AG09319 (cell line): ENCODE data around the gene TRPV5.

ENCODE experiments used
- DNase-seq: peaks from one replicate; pipeline ENCODE4 v3.0.0-alpha.2; 2010; ENCODE audit warnings: low read depth; ENCODE audit errors: extremely low read depth
- TF ChIP-seq, protein P1 (sequence below): IDR thresholded peaks from 2 replicates; pipeline ENCODE4 v1.5.1; 2011; ENCODE audit warnings: low read depth, mild to moderate bottlenecking, inconsistent platforms, low read length, moderate library complexity

The TRPV5 gene

DNA sequence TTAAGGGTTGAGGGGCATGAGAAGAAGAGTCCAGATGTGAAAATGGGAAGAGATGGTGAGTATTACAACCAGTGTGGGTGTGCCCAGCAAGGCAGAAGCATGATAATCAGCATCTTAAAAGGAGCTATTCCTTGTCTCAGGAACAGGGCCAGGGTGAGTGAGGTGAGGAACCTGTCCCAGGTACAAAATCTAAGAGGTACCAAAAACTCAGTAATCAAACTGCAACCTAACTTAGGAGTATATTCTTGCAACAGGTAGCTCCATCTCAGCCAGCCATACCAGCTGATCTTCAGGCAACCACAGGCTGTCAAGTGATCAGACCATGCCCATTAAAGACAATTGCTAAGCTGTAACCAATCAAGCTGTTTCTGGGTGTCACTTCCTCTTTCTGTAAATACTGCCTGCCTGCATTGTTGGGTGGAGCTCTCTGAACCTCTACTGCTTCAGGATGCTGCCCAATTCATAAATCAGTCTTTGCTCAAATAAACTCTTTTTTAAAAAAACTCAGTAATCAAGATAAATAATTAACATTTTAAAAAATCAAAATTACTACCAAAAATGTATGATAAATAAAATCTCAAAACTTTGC lies 21.2 kb upstream of the TRPV5 start:
- DNase-seq: no peak
- TF ChIP-seq, protein P1, sequence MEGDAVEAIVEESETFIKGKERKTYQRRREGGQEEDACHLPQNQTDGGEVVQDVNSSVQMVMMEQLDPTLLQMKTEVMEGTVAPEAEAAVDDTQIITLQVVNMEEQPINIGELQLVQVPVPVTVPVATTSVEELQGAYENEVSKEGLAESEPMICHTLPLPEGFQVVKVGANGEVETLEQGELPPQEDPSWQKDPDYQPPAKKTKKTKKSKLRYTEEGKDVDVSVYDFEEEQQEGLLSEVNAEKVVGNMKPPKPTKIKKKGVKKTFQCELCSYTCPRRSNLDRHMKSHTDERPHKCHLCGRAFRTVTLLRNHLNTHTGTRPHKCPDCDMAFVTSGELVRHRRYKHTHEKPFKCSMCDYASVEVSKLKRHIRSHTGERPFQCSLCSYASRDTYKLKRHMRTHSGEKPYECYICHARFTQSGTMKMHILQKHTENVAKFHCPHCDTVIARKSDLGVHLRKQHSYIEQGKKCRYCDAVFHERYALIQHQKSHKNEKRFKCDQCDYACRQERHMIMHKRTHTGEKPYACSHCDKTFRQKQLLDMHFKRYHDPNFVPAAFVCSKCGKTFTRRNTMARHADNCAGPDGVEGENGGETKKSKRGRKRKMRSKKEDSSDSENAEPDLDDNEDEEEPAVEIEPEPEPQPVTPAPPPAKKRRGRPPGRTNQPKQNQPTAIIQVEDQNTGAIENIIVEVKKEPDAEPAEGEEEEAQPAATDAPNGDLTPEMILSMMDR: no peak

DNA sequence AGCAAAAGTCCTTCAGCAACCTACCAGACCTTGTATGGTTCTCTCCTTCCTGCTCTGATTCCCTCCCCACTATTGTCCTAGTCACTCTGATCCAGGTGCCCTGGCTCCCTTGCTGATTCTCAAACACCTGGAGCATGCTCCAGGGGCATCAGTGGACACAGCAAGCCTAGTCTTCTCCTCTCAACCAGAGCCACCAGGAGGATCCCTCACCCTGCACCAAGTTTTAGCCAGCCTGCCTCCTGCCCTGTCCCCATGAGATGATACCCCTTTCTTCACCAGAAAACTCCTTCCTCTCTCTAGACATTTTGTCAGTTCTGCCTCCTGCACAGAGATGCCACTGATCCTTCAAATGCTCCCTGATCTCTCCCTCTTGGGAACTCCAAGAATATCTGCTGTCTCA lies 16.7 kb upstream of the TRPV5 start:
- TF ChIP-seq, protein P1: no peak
- DNase-seq: no peak

DNA sequence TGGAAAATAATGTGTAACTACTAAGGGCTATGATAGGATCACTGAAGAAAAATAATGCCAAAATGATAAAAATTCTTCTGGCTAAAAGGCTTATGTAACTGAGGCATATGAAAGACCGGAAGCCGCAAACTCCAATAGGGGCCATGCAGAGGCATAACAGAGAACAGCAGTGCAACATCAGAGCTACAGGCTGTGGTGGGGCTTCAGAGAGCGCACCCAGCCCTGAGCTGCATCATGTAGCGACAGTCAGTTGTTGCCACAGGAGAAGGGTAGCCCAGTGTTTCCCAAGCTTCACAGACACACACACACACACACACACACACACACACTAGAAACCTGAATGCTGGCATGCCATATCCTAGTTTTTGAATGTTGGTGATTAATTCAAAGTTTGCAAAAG lies 15.1 kb upstream of the TRPV5 start:
- DNase-seq: no peak
- TF ChIP-seq, protein P1: no peak

DNA sequence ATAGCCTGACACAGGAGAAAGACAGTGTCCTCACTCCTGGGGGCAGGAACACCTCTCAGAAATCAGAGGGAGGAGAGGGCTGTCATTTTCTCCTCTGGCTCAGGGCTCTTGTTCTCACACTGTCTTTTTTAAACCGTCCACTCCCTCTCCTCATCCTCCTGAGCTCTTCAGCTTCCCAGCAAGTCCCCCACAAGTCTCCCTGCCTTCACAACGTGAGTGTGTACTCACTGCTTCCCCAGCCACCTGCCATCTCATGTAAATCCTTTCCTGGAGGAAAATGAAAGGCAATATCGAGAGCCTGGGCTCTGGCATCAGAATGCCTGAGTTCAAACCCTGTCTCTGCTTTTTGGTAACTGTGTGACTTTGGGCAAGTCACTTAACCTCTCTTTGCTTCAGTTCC lies 11.5 kb upstream of the TRPV5 start:
- TF ChIP-seq, protein P1: no peak

DNA sequence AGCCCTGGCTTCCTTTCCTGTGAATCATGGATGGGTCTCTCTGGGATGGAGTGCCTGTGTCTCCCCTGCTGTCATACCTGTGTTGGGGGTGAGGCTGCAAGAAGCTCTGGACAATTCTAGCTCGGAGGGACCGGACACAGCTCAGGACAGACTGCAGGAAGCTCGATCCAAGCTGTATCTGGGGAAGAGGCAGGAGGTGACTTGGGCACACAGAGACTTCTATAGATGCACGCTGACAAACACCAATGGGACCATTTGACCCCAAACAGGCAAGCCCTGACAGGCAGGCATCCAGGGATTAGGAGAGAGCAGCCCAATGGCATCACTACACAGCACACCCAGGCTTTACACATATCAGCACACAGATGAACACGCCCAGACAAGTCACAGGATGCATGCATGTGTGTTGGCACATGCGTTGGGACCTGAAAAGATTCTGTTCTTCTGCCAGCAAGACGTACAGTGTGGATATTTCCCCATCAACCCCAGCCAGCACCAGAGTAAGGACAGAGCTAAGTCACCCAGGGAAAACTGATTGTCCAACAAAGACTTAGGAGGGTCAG lies 10.2 kb upstream of the TRPV5 start:
- no peak for DNase-seq
- TF ChIP-seq, protein P1: no peak

More for the DNA sequence above, 11.5 kb upstream of the TRPV5 start:
- no peak for DNase-seq

DNA sequence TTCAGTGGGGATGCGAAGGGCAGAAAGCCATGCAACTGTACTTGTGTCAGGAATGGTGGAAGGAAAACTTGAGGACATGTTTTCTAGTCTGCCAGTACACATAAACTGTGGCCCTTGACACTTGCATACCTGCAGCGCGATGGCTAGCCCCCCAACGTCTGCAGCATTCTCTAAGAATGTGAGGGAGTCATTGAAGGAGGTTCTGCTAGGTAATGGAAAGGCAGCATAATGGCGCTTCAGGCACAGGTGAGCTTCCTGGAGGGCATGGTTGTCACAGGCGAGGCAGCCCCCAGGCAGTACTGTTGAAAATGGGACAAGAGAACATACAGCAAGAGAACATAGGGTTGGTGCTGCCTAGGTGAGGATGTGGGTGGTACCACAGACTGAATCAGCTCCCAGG lies 9.2 kb upstream of the TRPV5 start:
- TF ChIP-seq, protein P1: no peak
- DNase-seq: no peak

DNA sequence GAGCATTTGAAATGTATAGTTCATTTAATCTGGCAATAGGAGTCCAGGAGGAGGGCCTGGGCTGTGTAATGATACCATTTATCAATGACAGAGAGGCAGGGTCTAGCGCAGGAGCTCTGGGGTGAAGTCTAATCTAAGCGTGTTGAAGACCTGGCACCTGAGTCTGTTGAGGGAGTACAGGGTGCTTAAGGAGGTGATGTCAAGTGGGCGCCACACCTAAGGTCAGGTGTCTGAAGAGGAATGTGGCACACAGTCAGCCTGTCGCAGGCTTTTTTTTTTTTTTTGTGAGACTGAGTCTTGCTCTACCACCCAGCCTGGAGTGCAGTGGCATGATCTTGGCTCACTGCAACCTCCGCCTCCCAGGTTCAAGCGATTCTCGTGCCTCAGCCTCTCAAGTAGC lies 8.0 kb upstream of the TRPV5 start:
- no peak for DNase-seq
- TF ChIP-seq, protein P1: no peak
